ENCODE measurements around the gene DTHD1.

GRCh38 chr4:36285784-36286480 lies 4.5 kb downstream of the DTHD1 start:
- peak; percentile 13 for TF ChIP-seq CTCF (IDR thresholded peaks at IDR 0.05; ENCODE audit: borderline replicate concordance, extremely low read depth, low read length, poor library complexity, severe bottlenecking)
- no peak for TF ChIP-seq EZH2 (IDR thresholded peaks at IDR 0.05; ENCODE audit: borderline replicate concordance, low read depth, low read length, severe bottlenecking)
